ENCODE measurements around the gene ZC3H12A.

Gene ZC3H12A

GRCh38 chr1:37432716-37433115 is 41.7 kb upstream of the ZC3H12A start:
- no peak overlapping the region for H2AFZ ChIP-seq (ENCODE audit: low read depth)
- TF ChIP-seq CTCF (conservative IDR thresholded peaks at IDR 0.05; ENCODE audit: low read depth, low read length), result no peak
- H3K9ac ChIP-seq, result no peak overlapping the region
- no peak overlapping the region for H3K4me2 ChIP-seq
- no peak overlapping the region for H3K4me3 ChIP-seq (IDR thresholded peaks at IDR 0.05; ENCODE audit: insufficient read depth, low read depth, low read length)
- no peaks in the 10 kb centered on the region for H3K79me2 ChIP-seq (ENCODE audit: insufficient read depth, low read depth)
- H3K27me3 ChIP-seq (ENCODE audit: insufficient read depth, low read depth), result peaks cover 46% of the 10 kb centered on the region
- H4K20me1 ChIP-seq (ENCODE audit: insufficient read depth), result no peaks in the 10 kb centered on the region
- no peaks in the 10 kb centered on the region for H3K4me1 ChIP-seq (ENCODE audit: low read depth, poor library complexity, severe bottlenecking)
- no peak overlapping the region for H3K27ac ChIP-seq
- no peaks in the 10 kb centered on the region for H3K36me3 ChIP-seq (ENCODE audit: insufficient read depth)

- no peak overlapping the region for H3K27ac ChIP-seq
- no peak overlapping the region for H3K9ac ChIP-seq
- no peaks in the 10 kb centered on the region for H4K20me1 ChIP-seq (ENCODE audit: insufficient read depth)
- H3K27me3 ChIP-seq (ENCODE audit: insufficient read depth, low read depth), result peaks cover 41% of the 10 kb centered on the region
- TF ChIP-seq CTCF (conservative IDR thresholded peaks at IDR 0.05; ENCODE audit: low read depth, low read length), result no peak
- H3K4me2 ChIP-seq, result no peak overlapping the region
- H2AFZ ChIP-seq (ENCODE audit: low read depth), result no peak overlapping the region
- no peaks in the 10 kb centered on the region for H3K4me1 ChIP-seq (ENCODE audit: low read depth, poor library complexity, severe bottlenecking)
- H3K36me3 ChIP-seq (ENCODE audit: insufficient read depth), result no peaks in the 10 kb centered on the region
- H3K4me3 ChIP-seq (IDR thresholded peaks at IDR 0.05; ENCODE audit: insufficient read depth, low read depth, low read length), result no peak overlapping the region
- no peaks in the 10 kb centered on the region for H3K79me2 ChIP-seq (ENCODE audit: insufficient read depth, low read depth)
These were observed 41.2 kb upstream of the ZC3H12A start for GRCh38 chr1:37433171-37433570.

DNA sequence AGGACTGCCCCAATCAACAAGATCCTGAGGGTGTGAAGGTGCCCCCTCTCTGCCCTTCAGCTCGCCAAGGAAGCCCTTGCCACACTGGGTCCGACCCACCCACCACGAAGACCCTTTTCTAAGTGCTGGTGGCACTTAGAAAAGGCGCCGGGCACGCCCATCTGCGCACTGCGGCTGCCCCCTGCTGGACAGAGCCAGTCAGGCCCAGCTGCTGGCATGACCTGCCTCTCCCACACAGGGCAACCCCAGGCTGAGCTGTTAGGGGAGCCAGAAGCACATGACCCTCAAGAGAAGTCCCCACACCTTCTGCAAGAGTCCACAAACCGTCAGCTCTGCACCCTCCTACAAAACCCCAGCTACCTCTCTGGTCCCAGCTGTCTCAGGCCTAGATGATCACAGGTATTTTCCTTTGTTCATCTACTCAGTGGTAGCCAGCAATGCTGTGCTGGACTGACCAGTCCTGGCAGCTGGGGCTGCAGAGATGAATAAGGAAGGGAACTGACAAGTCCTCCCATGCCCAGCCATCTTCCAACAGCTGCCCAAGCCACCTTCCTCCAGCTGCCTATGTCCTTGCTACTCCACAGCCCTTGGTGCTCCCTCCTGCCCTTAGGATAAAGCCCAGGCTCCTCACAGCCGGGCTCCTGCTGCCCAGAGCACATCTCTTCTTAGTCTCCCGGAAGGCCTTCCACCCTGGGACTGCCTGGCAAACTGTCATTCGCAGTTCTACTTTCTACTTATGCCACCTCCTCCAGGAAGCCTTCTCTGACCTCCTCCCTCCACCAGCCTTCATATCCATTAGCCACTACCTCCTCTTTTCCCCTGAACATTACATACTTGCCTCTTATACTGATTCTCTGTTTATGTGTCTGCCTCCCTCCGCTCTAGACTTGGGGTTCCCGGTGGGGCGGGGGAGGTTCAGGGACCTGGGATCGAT is 39.8 kb upstream of the ZC3H12A start:
- Histone ChIP-seq H2AFZ (ENCODE audit: low read depth) (no peak overlapping the region), H3K4me2 (no peak overlapping the region), H3K4me3 (IDR thresholded peaks at IDR 0.05; ENCODE audit: insufficient read depth, low read depth, low read length) (no peak overlapping the region), H3K79me2 (ENCODE audit: insufficient read depth, low read depth) (no peaks in the 10 kb centered on the region), H3K4me1 (ENCODE audit: low read depth, poor library complexity, severe bottlenecking) (no peaks in the 10 kb centered on the region), H3K9ac (no peak overlapping the region), H4K20me1 (ENCODE audit: insufficient read depth) (no peaks in the 10 kb centered on the region), H3K27me3 (ENCODE audit: insufficient read depth, low read depth) (peaks cover 33% of the 10 kb centered on the region), H3K27ac (no peak overlapping the region), H3K36me3 (ENCODE audit: insufficient read depth) (no peaks in the 10 kb centered on the region)
- TF ChIP-seq CTCF (conservative IDR thresholded peaks at IDR 0.05; ENCODE audit: low read depth, low read length), result peak; percentile 87

GRCh38 chr1:37437087-37437486 is 37.3 kb upstream of the ZC3H12A start:
- H3K4me3 ChIP-seq (IDR thresholded peaks at IDR 0.05; ENCODE audit: insufficient read depth, low read depth, low read length), result no peak overlapping the region
- no peaks in the 10 kb centered on the region for H4K20me1 ChIP-seq (ENCODE audit: insufficient read depth)
- H3K36me3 ChIP-seq (ENCODE audit: insufficient read depth), result no peaks in the 10 kb centered on the region
- no peak overlapping the region for H2AFZ ChIP-seq (ENCODE audit: low read depth)
- H3K27me3 ChIP-seq (ENCODE audit: insufficient read depth, low read depth), result peaks cover 24% of the 10 kb centered on the region
- no peak for TF ChIP-seq CTCF (conservative IDR thresholded peaks at IDR 0.05; ENCODE audit: low read depth, low read length)
- H3K79me2 ChIP-seq (ENCODE audit: insufficient read depth, low read depth), result no peaks in the 10 kb centered on the region
- no peak overlapping the region for H3K4me2 ChIP-seq
- H3K4me1 ChIP-seq (ENCODE audit: low read depth, poor library complexity, severe bottlenecking), result peaks cover 2% of the 10 kb centered on the region
- H3K27ac ChIP-seq, result no peak overlapping the region
- no peak overlapping the region for H3K9ac ChIP-seq

All from KMS-11 (cell line).